Measurements from ENCODE around the gene SIPA1L2.
A peak's percentile ranks its signal among the peaks of the same experiment; 100 is the strongest.

Gene SIPA1L2, protein sequence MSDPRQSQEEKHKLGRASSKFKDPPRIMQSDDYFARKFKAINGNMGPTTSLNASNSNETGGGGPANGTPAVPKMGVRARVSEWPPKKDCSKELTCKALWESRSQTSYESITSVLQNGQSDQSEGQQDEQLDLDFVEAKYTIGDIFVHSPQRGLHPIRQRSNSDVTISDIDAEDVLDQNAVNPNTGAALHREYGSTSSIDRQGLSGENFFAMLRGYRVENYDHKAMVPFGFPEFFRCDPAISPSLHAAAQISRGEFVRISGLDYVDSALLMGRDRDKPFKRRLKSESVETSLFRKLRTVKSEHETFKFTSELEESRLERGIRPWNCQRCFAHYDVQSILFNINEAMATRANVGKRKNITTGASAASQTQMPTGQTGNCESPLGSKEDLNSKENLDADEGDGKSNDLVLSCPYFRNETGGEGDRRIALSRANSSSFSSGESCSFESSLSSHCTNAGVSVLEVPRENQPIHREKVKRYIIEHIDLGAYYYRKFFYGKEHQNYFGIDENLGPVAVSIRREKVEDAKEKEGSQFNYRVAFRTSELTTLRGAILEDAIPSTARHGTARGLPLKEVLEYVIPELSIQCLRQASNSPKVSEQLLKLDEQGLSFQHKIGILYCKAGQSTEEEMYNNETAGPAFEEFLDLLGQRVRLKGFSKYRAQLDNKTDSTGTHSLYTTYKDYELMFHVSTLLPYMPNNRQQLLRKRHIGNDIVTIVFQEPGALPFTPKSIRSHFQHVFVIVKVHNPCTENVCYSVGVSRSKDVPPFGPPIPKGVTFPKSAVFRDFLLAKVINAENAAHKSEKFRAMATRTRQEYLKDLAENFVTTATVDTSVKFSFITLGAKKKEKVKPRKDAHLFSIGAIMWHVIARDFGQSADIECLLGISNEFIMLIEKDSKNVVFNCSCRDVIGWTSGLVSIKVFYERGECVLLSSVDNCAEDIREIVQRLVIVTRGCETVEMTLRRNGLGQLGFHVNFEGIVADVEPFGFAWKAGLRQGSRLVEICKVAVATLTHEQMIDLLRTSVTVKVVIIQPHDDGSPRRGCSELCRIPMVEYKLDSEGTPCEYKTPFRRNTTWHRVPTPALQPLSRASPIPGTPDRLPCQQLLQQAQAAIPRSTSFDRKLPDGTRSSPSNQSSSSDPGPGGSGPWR (N-terminal part only)

DNA sequence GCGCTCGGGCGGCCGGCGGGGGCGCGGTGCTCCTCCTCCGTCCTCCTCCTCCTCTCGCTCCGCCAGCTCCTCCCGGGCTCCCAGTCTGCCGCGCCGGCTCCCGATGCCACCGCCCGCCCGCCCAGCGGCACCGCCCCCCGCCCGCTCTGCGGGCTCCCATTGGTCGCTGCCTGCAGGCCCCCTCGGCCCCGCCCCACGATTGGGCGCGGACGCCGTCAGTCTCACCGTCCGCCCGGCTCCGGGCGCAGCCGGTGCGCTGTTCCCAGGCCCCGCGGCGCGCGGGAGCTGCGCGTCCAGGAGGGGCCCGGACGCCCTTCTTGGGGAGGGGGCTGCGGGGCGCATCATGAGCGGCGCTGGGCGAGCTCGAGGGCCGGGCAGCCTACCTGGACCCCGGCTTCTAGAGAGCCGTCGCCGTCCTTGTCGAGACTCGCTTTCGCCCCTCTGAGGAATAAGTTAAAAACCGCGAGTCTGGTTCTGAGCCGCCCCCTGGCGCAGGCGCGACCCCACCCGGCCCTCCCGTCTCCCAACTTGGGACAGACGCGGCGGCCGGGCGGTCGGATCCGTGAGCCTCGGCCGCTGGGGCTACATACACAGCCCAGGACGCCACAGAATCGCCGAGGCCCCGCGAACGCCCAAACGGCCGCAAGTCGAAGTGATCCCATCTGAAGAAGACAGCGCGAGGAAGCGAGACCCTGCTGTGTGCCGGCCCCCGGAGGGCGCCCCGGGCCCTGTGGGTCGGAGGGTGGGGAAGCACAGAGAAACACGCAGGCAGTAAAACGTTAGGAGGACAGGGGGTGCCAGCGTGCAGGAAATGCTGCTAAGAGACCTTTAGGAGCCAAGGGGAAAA lies at the start of gene SIPA1L2:
SIPA1L2 (minus strand) TSS at position 87 of the 847 bp plus-strand sequence. CDS start 114,794 bp downstream, outside the sequence.
- DNase-seq (ENCODE audit: low spot score): peak; percentile 97

DNA sequence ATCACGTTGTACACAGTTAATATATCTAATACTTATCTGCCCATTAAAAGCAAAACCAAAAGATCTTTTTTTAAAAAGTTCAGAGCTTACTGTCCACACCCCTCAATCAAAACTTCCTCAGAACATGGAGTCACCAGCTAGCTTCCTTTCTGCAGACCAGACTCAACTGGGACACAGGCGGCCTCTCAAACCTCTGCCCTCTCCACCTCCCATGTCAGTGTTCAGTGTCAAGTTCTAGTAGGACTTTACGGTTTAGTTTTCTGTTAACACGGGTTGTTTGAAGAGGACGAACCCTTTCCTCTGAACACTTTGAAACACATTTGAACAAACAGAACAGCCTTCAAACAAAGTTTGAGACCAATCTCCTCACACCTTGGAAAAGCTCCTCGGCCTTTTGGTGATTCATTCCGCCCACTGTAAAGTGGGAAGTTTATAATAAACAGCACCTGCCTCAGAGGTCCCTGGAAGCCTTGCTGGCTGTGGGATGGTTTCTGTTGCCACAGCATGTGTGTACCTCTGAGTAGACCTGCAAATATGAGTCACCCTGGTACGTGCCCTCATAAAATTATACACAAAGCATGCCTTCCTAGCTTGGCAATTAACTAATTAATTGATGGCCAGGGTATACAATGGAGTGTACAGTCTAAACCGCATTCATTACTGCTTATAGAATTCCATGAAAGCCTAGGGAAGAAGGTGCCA lies 48.4 kb upstream of the SIPA1L2 start:
- DNase-seq (ENCODE audit: low spot score): no peak

DNA sequence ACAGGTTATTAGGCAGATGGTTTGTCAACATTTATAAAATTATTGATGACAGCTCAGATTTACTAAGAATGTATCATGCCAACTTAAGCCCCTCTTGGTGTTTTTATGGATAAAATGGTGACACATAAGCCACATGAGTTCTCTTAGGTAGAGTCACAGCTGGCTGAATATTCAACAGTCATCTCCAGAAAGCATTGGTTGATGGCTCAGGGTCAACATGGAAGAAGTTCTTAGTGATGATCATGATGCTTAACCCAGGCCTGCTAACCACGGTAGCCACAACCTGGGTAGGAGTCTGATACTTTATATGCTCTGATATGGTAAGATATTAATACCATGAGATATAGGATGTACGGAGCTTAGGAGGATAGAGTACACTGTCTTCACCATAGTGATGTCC lies 46.4 kb upstream of the SIPA1L2 start:
- DNase-seq (ENCODE audit: low spot score): no peak

DNA sequence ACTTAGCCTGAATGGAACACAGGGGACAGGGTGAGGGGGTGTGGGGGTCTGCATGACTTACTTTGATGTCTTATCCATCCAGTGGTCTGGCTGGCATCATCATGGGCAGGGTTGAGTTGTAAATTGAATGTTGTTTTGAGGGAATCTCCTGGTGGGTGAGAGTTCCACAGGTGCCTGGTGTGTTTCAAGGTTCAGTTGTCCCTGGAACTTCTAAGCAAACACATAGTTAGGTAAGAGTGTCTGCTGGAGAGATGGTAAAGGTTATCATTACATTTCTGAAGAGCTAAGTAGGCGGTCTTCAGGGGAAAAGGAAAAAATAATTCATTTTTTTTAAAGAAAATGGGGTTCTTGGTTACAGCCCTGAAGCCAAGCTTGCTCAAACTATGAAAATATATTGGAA lies 46.0 kb upstream of the SIPA1L2 start:
- DNase-seq (ENCODE audit: low spot score): no peak

DNA sequence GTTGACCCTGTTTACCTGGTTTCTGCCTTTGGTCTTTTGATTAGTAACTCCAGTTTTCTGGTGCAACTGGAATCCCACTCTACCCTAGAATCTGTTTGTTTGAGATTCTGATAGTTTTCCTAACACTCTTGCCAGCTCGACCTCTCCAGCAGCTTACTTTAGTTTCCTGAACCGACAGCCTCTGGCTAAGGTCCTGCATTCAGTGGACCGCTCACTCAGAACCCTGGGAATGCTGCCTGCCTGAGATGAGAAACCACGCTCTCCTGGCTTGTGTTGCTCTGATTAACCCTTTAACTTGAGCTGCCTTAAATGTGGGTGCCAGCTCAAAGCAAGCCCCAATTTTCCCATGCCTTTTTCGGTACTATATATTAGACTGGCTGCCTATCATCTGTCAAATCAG lies 45.3 kb upstream of the SIPA1L2 start:
- no peak for DNase-seq (ENCODE audit: low spot score)

DNA sequence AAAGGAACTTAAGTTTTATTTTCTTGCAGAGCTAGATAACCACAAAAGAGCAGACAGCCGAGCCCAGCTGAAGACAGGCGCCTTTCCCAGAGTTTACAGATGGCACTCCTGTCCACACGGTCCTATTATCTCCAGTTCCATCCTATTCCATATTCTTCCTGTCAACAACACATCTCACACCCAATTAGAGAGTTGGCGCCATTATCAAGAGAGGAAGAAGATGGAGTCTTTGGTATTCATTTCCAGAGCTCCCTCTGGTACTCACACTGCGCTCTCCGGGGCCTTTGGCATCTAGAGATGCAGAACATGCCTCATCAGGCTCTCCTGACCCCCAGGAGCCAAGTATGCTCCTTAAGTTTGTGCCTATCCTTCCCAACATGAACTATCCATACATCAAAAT lies 43.3 kb upstream of the SIPA1L2 start:
- DNase-seq (ENCODE audit: low spot score): no peak

DNA sequence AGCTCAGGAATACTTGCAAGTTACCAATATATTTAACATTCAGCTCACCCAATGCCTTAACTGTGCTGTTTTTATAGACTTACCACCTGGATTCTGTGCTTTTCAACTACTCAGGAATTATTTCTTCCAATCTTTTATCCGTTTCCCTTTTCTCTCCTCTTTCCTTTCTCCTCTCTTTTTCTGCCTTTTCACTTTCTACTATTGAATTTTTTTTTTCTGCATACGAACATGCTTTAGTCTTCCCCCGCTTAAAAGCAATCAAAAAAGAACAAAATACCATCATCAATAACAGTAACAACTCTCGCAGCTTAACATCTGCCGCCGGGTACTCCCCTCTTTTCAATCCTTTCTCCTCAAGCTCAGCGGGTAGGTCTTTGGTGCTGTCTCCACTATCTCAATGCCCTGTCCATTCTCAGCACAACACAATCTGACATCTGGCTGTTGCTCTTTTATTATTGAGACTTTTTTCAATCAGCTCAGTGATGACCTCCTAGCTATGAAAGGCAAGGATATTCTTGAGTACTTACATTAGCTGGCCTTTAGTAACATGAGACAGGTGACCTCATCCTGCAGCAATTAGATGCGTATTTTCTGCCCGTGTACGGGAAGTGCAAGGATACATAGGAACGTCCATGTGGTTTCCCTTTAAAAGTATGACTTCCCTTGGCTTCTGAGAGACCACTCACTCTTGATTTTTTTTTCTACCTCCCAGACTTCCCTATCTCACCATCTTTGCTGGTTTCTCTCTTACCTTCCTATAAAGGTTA lies 40.2 kb upstream of the SIPA1L2 start:
- no peak for DNase-seq (ENCODE audit: low spot score)

DNA sequence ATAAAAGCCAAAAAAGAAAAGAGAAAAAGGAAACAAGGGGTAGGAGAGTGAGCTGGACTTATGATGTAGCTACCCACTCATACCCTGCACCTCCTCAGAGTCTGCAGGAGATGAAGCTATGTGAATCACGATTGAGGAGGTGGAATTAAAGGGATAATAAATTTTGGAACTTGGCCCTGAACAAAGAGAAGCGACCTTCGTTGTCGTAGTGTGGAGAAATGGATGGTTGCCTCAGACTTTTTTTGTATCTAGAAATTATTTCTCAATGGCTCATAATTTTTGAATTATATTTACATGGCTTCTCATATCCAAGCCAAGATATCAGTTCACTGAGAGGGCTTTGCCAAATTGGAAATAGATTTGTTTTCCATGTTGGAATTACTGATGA lies 37.8 kb upstream of the SIPA1L2 start:
- no peak for DNase-seq (ENCODE audit: low spot score)

DNA sequence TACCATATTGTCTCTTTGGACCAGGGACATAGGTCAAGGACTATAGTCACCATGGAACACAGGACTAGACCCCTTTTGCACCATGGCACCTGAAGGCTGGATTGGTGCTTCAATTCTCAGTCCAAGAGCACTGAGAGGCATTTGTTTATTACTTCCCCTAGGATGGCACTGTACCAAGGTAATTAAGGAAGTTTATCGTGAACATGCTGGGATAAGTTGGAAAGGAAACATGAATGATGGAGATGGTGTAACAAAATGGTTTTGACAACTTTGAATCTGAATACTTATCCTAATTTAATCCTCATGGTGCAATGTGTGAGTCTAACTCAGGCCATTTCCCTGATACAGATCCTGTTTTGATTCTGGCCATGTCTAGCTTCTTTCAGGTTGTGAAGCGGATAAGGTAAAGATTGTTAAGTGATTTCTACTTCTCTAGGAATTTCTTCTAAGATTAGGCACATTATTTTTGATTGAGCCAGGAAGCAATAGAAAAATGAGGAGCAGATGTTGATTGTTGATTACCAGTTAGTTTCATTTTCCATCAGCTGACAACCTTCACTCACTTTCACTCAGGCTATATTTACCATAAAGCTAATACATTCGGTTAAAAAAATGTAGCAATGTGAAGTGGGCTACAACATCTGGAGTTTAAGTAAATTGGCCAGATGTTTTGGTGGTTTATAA lies 37.3 kb upstream of the SIPA1L2 start:
- no peak for DNase-seq (ENCODE audit: low spot score)

DNA sequence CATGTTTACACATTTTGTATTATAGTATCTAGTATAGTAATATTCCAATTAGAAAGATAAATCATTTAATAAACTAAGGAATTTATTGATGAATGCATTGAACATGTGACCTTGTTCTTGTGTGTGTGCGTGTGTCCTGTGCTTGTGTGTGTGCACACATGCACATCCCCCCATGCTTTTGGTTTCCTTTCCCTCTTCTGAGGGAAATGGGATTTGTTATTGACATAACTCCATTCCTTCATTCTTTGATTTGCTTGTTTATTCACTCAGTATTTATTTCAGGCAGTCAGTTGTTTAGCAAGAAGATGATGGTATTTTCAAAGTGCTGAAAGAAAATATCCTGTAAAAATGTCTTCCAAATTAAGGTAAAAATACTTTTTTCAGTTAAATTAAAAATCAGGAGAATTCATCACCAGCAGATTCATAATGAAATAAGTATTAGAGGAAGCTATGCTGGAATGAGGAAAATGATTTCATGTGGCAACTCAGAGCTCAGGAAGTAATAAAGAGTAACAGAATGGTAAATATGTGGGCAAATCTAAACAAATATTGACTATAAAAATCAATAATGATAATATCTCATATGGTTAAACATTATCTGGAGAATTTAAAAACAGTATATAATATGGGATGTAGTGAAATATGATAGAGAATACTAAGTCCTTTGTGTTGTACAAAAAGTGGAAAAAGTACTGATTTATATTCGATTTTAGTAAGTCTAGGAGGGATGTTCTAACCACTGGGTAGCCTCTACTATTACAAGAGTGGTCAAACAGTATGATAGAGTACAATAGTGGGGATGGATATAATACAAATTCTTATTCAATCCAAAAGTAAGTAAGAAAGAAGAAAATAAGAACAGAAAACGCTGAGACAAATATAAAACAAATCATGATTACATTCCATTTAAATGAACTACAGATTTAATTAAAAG lies 35.2 kb upstream of the SIPA1L2 start:
- no peak for DNase-seq (ENCODE audit: low spot score)

DNA sequence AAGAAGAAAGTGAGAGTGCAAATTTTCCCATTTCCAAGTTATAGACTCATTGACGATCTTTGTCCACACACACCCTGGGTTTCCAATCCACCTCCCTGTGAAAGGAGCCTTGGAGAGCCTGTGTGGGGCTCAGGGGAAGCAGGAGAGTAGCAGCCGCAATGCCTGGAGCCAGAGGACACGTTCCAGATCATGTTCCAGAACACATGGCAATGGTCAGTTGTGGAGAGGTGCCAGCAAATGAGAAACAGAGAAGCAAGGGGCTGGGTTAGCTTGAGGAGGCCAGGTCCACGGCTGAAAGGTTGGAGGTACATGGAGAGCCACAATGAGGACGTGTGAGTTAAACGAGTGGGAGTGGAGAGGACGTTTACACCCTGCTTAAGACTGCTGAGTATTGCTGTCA lies 33.0 kb upstream of the SIPA1L2 start:
- DNase-seq (ENCODE audit: low spot score): no peak

DNA sequence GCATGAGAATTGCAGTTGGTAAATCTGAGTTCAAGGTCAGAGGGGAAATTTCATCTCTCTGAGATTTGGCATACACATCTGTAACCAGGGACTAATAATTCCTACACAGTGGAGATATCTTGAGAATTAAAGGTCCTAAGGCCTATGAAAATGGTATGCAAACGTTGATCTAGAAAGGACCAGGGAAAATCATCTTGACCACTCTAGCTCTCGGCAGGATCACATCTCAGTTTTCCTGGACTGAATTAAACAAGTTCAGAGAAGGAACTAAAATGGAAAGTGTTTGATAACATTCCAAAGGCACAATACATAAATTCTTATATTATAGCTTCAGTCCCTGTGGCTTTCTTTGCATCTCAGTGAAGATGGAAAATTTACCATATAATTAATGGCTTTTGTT lies 28.5 kb upstream of the SIPA1L2 start:
- no peak for DNase-seq (ENCODE audit: low spot score)

DNA sequence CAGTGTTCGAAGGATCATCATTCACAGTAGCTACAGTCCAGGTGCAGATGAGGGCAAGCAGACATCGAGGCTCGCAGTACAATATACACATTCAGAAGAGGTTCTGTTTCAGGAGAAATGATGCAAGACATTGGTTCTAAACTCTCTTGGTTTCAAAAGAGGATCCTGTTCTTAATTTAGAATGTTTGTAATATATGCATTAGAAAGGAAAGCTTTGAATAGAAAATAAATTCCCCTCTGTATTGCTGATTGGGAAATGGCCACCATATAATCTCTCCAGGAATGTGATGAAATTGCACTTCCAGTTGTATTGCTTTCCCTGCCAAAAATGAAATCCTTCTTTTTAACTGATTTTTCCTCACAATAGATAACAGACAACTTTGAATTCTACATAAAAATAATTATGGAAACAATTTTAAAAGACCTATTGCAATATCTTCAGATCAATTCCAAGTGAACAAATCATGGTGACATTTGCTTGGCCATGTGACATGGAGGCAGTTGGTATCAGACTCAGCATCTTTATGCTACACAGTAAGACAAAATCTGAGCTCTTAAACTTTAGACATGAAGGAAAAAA lies 27.6 kb upstream of the SIPA1L2 start:
- DNase-seq (ENCODE audit: low spot score): no peak

DNA sequence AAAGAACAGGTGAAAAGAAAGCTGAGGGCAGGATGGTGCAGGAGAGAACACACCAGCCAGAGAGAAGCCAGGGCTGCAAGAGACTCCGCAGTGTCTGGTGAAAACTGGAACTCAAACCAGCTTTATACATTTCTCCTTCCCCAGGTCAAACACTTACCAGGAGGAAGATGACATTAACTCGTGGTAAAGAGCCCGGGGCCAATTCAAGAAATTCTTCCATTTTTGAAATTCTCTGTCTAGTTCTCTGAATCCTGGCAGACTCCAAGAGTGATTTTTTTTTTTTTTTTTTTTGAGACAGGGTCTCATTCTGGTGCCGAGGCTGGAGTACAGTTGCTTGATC lies 25.8 kb upstream of the SIPA1L2 start:
- no peak for DNase-seq (ENCODE audit: low spot score)

DNA sequence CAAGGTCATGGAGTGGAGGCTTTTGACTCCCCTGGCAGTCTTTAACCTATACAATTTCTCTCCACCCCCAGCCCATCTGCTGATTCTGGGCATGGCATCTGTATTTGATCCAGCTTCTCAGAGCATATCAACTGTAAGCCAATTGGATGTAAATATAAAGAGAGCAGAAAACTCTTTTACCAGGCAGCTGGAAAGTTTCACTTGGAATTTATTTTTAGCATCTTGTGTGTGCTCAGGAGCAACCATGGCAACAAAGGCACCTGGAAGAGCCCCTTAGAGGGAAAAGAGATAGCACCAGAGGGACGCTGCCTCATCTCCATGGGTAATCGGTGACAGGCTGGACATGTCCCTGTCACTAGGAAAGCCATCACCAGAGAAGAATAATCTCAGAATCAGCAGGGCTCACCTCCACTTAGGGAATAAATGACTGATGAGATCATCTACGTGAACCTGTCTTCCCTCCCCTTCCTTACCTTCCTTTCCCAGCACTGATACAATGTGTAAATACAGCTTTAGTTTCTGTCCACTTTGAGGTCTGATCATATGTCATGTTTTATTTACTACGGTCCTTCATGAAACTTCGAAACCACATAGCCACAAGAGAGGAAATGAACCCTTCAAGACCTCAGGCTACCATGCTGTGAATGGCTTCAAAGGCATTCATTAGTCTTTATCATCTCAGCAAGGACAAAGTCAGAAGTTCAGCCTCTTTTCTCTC lies 25.3 kb upstream of the SIPA1L2 start:
- no peak for DNase-seq (ENCODE audit: low spot score)

DNA sequence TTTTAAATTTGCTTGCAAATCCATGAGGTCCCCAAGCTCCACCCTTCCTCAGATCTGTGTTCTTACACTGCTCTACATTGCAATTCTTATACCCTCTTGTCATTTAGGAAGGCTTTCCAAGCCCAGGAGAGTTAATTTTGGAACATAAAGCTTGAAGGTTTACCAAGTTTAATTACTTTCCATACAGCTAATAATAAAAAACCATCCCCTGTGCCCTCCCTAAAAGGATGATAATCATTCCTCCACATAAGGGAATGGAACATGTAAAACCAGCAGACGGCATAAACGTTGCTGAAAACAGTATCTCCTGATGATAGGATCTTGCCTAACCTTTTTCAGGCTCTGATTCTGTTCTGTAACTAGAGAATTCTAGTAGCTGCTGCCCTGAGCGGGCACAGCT lies 23.9 kb upstream of the SIPA1L2 start:
- DNase-seq (ENCODE audit: low spot score): no peak

DNA sequence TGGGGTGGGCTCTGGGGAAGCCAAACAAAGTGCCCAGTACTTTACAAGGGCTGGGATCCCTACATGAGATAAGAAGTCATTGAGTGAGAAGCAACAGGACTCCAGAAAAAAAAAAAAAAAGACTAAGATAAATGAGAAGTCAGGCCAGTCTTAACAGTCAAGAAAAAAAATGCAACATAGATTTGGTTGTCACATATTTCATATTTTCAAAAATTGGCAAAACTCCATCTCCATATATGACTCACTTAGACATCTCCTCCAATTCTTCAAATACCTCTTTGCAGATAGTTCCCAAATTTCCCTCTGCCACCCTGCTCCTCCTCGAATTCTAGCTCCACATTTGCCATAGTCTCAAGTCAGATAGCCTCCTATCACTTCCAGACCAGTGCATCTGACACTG lies 20.9 kb upstream of the SIPA1L2 start:
- no peak for DNase-seq (ENCODE audit: low spot score)

DNA sequence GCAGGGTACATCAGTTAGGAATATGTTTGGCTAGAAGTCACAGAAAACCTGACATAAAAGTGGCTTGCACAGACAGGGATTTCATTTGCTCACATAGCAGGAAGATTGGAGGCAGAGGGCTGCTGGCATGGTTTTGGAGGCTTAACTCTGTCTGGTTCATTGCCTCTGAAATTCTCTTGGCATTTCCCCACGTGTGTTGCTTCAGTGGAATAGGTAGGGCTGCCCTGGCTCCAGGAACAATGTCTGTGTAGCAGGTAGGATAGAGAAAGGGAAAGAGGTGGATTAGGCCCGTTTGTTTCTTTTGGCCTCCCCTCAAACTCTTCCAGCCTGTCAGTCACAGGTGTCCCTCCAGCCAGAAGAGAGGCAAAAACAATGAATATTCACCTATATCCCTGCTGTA lies 20.5 kb upstream of the SIPA1L2 start:
- no peak for DNase-seq (ENCODE audit: low spot score)

Measured in left forelimb (tissue), 1 donor.